ENCODE data around the gene CACNA1A.
"Not testable (repeated sequence)": the region's sequence is repeated elsewhere in the genome, so short reads cannot be mapped to it uniquely, and the experiment has no call there.

CACNA1A gene

DNA sequence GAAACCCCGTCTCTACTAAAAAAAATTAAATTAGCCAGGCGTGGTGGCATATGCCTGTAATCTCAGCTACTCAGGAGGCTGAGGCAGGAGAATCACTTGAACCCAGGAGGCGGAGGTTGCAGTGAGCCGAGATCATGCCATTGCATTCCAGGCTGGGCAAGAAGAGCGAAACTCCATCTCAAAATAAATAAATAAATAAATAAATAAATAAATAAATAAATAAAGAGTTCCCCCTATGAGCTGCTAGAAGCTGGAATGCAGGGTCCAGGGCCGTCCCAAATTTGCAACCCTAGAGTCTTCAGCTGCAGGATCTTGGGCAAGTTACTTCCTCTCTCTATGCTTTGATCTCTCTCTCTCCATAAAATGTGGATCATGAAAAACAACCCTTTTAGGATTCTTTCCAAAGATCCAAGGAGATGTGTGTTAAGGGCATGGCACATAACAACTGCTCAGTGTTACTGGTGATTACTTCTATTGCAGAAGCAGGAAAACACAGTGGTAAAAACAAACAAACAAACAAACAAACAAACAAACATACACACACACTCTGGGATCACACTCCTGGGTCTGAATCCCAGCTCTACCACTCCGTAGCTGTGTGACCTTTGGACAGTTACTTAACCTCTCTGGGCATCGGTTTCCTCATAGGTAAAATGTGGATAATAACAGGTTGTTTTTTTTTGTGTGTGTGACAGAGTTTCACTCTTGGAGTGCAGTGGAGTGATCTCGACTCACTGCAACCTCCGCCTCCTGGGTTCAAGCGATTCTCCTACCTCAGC is 78.8 kb downstream of the CACNA1A start:
- DNase-seq (ENCODE audit: low read depth), result no peak

DNA sequence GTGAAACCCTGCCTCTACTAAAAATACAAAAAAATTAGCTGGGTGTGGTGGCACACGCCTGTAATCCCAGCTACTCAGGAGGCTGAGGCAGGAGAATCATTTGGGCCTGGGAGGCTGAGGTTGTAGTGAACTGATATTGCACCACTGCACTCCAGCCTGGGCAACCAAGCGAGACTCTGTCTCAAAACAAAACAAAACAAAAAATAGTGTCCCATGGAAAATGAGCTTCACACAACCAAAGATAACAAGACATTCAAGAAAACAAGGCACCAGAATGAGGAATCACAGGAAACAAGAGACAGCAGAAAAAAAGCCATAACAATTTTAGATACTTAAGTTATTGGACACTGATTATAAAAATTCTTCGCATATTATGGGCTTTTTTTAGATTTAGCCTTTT is 80.4 kb downstream of the CACNA1A start:
- DNase-seq (ENCODE audit: low read depth), result not testable (repeated sequence)

DNA sequence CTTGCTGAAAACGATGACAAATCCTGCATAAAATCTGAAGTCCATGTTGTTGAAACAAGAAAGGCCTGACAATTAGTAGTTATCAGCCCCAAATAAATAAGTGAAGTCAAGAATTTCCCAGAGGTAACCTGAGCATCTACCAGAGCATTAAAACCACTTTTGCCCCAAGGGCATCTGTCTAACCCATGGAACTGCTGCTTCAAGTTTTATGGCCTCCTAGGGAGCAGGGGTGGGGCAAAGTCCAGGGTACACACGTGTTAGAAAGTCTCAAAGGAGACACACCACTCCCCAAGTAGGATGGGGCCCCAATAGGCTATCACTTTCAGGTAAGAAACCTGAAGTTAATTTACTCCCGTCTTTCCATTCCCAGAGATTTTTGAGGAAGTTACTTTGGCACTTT is 81.1 kb downstream of the CACNA1A start:
- DNase-seq (ENCODE audit: low read depth), result no peak

DNA sequence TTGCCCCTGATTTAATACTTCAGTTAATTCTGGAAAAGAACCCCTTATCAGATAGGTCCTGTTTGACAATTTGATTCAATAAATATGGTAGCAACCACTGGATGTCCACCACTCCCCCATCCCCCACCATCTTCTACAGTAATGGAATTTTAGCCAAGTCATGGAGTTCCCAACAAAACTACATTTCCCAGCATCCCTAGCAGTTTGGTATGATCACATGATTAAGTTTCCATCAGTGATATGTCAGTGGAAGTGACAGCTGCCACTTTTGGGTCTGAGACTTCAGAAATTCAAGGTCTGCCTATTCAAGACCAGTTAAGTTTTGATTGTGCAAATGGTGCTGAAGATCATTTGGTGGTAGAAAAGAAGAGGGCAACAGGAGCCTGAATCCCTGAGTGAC is 85.5 kb downstream of the CACNA1A start:
- DNase-seq (ENCODE audit: low read depth), result no peak

DNA sequence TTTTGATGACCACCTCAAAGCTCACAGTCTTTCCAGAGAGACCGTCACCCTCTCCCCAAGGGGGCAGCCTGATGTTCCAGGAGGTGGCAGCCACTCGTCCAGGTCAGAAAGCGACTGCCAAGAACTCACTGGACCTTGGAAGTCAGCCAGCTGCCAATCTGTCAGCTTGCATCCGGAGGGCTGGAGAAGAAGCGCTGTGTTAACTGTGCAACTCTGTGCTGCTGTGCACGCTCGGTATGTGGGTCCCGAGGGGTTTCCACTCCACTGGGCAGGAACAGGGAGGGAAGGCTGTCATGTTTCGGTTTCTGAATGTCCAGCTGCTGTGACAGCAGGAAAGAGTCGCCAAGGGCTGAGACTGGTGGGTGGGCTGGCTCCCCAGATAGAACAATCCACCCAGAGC is 89.2 kb downstream of the CACNA1A start:
- no peak for DNase-seq (ENCODE audit: low read depth)

DNA sequence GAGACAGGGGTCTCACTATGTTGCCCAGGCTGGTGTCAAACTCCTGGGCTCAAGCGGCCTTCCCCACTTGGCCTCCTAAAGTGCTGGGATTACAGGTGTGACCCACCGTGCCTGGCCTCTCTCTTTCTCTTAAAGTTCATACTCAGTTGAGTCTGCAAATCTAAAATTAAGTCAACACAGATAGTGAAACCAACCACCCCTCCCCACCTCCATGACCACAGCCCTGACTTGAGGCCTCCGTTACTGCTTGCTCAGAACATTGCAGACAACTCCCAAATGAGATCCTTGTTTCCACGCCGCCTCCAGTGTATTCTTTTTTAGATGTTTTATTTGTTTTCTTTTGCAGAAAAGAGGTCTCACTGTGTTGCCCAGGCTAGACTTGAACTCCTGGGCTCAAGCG is 94.4 kb downstream of the CACNA1A start:
- DNase-seq (ENCODE audit: low read depth), result no peak

DNA sequence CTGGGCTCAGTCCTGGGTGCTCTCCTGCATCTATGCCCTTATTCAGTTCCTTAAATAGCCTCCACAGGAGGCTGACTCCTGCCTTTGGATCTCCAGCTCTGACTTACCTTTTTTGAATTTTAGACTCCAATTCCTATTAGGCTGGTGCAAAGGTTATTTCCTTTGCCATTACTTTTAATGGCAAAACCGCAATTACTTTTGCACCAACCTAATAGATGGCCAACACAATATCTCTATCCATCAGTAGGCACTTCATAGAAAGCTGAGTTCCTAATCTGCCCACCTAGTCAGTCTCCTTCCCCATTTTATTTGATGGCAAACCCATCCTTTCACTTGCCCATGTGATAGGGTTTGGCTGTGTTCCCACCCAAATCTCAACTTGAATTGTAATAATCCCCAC is 95.3 kb downstream of the CACNA1A start:
- no peak for DNase-seq (ENCODE audit: low read depth)

DNA sequence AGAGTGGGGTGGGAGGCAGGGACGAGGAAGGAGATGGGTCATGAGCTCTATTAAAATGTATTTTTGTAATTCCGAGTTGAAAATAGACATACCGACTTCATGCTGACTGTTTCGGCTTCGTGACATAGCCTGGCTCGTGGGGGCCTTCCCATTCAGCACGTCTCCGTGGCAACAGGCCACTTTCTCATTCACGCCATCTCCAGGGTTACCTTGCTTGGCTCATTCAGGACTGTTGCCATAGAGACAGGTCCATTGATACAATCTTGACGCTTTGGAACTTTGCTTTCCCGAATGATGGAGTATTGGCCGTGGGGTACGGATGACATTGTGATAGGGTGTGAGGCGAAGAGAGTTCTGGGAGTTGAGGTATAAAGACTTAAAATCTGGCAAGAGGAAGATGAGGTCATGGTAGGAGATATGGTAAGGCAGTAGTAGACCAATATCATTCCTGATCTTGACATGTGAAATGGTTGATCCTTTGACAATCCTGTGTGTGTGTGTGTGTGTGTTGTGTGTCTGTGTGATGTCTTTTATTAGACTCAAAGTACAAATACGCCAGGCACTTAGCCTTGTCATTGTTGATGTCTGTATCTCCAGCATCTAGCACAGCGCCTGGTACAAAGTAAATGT is 97.3 kb downstream of the CACNA1A start:
- DNase-seq (ENCODE audit: low read depth), result no peak

DNA sequence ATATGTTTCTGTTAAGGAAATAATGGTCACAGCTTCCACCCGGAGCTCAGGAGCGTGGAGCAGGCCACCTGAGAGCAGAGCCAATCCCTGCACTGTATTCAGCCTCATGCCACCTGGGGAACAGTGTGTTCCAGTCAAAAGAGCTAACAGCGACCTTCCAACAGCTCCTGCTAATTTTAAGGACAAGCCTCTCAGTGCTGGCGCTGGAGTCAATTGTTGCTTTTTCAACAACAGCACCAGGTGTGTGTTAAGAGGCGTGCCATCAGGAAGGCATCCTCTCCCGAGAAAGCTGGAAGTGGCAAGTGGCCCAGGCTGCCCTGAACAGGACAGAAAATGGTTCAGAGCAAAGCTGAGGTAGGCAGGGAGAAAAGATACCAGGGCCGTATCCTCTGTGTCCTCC is 102.0 kb downstream of the CACNA1A start:
- DNase-seq (ENCODE audit: low read depth), result no peak

DNA sequence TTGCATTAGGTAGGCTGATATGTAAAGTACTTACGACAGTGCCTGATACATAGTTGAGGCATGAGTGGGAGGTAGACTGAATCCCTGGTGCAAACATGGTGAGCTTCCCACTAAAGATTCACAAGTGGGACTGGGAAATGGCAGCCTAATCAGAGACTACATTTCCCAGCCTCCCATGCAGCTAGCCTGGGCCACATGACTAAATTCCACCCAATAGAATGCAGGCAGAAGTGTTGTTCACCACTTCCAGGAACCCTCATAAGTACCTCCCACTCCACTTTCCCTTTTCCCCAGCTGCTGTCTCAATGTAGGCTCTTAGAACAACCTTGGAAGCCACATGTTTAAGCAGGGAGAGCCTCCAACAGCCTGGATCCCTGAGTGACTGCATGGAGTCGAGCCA is 104.9 kb downstream of the CACNA1A start:
- no peak for DNase-seq (ENCODE audit: low read depth)

DNA sequence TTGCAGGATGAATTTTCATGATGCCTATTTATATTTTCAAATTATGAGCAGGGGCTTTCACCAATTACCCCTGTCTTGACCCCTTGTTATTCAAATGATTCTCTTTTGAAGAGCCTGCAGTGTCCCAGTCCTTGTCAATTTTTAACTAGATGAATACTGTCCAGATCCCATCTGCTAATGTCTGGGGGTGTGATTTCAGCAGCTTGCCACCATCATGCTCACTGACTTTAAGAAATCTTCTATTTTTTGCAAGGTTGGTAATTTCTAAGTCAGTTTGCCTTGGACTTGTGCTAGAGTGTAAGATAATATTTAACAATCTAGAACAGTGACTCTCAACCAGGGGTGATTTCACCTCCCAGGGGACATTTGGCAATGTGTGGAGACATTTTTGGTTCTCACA is 106.0 kb downstream of the CACNA1A start:
- no peak for DNase-seq (ENCODE audit: low read depth)

DNA sequence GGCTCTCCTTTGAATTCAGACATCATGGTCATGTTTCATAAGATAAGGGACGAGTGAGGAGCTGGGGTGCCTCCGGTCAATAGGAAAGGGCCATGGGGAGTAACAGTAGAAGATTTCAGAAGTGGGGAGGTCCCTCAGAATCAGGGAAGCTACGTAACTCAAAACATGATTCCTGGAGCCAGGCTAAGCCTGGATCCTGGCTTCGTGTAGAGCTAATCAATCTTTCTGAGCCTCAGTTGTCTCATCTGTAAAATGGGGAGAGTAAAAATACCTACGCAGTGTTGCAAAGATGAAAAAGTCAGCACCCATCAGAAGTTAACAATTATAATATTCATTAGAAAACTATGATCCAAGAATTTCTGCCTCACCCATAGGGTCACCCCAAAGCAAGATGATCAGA is 106.5 kb downstream of the CACNA1A start:
- DNase-seq (ENCODE audit: low read depth), result no peak

DNA sequence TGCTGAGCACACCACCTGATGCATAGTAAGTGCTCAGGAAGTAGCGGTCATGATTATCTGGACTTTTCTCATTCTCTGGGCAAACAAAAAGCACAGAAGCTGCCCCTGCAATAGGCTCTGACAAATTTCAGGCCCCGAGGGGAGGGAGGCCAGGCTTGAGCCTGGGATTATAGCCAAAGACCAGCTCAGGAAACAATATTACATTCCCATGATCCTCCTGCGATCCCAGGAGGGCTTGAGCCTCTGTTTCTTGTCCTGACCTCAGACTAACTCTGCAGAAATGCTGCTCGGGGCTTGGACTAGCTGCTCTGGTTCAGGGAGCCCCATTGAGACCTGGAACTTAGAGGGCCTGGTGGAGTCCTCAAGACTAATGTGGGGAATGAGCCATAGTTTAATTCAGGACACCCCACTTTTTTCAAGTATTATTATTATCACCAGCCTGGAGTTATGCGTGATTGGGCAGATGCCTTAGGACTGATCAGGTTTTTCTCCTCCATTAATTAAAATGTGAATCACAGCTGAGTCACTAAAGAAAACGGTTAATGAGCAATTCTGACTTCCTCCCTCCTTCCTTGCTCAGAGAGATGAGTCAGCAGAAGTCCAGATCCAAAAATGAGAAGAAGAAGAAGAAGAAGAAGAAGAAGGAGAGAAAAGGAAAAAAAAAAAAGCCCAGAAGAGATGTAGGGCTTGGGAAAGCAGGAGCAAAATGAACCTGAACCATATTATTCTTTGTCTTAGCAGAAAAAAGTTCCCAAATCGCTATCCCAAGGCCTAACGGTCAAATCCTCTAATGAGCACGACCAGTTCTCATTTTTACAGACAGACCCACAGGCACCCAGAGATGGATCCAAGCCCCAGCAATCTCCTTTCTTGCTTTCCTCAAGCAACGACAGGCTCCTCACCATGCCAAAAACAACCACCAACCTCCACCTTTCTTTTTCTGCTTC is 107.2 kb downstream of the CACNA1A start:
- no peak for DNase-seq (ENCODE audit: low read depth)

DNA sequence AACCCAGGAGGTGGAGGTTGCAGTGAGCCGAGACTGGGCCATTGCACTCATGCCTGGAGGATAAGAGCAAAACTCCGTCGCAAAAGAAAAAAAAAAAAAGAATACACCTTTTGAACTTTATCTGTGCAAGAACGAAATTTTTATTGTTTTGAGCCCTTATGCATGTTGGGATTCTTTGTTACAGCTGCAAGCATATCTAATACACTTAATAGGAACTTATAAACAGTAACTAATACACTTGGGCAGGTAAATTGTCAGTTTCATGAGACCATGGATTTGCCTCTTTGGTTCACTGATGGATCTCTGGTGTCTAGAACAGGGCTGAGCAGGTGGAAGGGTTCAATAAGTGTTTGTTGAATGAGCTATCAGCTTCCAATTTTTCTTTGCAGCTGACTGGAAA is 108.1 kb downstream of the CACNA1A start:
- DNase-seq (ENCODE audit: low read depth), result no peak

DNA sequence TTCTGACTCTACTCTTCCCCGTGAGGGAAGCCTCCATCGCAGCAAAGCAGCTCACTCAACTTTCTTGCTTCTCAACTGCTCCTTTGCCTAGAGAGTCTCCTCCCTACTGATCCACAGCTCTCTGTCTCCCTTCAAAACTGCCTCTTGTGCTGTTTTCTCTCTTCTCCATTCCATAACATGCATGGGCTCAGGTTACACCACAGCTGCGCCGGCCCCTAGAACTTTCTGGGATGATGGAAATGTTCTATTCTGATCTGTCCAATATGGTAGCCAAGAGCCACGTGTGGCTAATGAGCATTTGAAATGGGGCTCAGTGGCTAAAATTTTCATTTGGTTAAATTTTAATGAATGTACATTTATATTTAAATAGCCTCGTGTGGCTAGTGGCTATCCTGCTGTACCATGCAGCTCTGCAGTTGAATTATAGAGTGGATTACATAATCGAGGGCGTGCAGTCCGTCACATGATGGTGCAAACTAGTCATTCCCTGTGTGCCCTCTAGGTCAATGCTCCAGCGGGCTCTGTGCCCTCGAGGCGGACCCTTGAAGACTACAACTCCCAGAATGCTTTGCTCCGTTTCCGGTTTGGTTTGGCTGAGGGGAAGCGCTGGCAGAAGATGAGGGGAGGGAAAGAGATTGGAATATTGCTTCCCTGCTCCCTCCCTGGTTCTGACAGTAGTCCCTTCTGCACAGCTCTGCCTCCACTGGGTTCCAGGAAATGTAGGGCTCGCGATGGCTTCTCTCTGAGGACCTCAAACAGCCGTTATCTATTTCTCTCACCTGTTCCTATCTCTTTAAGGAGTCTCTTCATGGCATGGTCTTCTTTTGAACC is 109.8 kb downstream of the CACNA1A start:
- no peak for DNase-seq (ENCODE audit: low read depth)

DNA sequence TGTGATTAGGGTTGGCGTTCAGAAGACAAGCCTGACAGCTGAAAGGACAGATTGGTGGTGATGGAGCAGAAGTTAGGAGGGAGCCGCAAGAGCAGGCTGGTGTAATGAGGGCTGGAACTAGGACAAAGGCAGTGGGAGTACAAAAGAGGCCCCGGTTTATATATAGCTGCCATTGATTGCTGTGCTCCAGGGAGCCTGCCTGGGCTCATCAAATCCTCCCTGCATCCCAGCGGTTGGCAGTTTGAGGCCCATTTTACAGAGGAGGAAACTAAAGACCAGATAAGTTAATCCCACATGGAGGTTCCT is 123.7 kb downstream of the CACNA1A start:
- DNase-seq (ENCODE audit: low read depth), result no peak

DNA sequence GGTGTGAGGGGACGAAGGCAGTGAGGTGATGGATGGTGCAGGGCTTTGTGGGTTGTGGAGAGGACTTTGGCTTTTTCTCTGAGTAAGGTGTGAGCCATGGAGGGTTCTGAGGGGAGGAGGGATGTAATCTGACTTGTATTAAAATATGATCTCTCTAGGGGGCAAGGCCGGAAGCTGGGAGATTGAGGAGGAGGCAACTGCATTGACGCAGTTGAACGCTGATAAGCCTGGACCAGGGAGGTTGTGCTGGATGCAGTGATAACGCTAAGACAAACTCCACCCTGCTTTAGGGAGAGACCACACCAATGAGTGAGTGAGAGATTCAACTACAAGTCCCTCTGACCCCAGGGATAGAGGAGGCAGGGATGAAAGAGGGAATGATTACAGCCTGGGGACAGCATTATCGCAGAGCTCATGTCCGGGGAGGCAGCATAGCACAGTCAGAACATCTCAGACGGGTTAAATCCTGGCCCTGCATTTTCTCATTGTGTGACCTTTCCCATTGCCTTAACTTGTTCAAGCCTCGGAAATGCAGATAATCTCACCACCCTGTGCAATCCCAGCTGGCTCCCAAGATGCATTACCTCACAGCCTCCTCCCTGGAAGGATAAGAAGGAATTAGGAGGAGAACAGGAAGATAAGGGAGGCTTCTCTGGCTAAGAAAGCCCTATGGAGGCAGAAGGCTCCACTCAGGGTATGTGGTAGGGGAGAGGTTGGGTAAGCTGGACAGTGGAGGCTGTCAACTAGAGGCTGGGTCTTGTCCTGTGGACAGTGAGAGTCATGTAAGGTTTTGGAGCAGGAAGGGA is 124.2 kb downstream of the CACNA1A start:
- DNase-seq (ENCODE audit: low read depth), result no peak

DNA sequence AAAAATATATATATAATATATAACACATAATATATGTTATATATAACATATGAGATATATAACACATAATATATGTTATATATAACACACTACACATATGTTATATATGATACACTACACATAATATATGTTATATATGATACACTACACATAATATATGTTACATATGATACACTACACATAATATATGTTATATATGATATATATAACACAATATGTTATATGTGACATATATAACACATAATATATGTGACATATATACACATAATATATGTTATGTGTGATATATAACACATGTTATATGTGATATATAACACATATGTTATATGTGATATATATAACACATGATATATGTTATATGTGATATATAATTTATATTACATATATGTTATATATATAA is 129.7 kb downstream of the CACNA1A start:
- no peak for DNase-seq (ENCODE audit: low read depth)

DNA sequence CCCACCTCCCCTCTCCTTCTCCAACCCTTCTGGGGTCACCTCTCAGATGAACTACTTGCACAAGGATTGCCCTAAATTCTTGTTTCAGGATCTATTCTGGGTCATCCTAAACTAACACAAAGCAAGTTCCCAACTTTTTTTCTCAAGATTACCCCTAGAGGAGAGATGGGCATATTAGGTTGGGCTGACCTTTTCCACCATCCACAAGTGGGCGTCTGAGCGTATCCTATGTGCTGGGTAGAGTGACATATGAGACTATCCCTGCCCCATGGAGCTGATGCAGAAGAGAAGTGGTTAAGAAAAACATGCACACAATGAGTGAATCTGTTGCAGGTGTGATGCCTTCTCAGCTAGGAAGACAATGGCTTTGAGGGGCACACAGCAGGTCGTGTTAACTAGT is 132.7 kb downstream of the CACNA1A start:
- no peak for DNase-seq (ENCODE audit: low read depth)

DNA sequence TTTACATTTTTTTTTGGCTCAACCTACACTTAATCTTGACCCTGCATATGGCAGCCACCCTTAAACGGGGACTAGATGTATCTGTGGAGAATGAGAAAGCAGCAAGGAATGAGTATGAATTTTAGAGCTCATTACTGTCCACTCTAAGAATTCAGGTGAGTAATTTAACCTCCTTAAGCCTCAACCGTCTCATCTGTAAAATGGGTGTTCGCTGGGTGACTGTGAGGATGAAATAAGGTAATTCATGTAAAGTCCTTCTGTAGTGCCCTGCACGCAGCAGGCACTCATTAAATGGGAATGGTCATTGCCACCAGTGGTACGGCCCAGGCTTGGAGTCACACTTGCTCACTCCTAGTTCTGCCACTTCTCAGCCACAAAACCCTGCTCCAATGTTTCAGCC is 135.3 kb downstream of the CACNA1A start:
- DNase-seq (ENCODE audit: low read depth), result no peak

DNA sequence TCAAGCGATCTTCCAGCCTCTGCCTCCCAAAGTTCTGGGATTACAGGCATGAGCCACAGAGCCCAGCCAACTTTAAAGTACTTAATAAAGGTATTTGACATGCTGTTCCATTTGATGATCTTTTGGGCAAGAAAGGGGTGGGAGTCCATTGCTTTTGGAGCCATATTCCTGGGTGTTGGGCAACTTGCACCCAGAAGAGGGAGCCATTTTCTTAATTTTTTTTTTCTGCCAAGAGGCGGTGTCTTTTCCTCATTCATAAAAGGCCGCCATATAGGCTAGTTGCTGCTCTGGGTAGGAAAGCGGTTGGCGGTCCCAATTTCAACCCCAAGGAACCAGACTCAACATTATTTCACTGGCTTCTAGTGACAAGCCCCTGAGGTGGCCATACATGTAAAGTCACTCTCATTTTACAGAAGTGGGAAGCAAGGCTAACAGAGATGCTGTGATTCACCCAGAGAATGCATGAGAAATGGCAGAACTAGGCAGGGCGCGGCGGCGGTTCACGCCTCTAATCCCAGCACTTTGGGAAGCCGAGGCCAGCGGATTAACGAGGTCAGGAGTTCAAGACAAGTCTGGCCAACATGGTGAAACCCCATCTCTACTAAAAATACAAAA is 139.6 kb downstream of the CACNA1A start:
- no peak for DNase-seq (ENCODE audit: low read depth)

All from stimulated activated CD8-positive, alpha-beta memory T cell treated with anti-CD3 and anti-CD28 coated beads, Interleukin-15, amount 100 ng/mL, for 1 hour (primary cell).